ENCODE measurements around the gene MT1B.

MT1B gene

GRCh38 chr16:56625943-56626654, 25.6 kb upstream of the MT1B start:
- Mint-ChIP-seq H3K27ac (peak overlapping the region; percentile 65), H3K4me3 (peak overlapping the region; percentile 84), H3K4me1 (ENCODE audit: low read depth) (peaks cover 20% of the 10 kb centered on the region), H3K9me3 (no peaks in the 10 kb centered on the region), H3K27me3 (peaks cover 81% of the 10 kb centered on the region), H3K36me3 (ENCODE audit: low read depth) (no peaks in the 10 kb centered on the region)
- intact Hi-C loops (cut with micrococcal nuclease): no loop called here

GRCh38 chr16:56626685-56627084, 25.0 kb upstream of the MT1B start:
- Mint-ChIP-seq H3K4me1 (ENCODE audit: low read depth) (peaks cover 22% of the 10 kb centered on the region), H3K36me3 (ENCODE audit: low read depth) (no peaks in the 10 kb centered on the region), H3K9me3 (no peaks in the 10 kb centered on the region), H3K4me3 (no peak overlapping the region), H3K27ac (no peak overlapping the region), H3K27me3 (peaks cover 82% of the 10 kb centered on the region)
- intact Hi-C loops (cut with micrococcal nuclease): no loop called here

GRCh38 chr16:56628486-56629350, 23.0 kb upstream of the MT1B start:
- Mint-ChIP-seq H3K9me3 (no peaks in the 10 kb centered on the region), H3K27me3 (peaks cover 89% of the 10 kb centered on the region), H3K4me3 (no peak overlapping the region), H3K36me3 (ENCODE audit: low read depth) (no peaks in the 10 kb centered on the region), H3K4me1 (ENCODE audit: low read depth) (peaks cover 35% of the 10 kb centered on the region), H3K27ac (no peak overlapping the region)
- intact Hi-C loops (cut with micrococcal nuclease): no loop called here

- H3K27me3 Mint-ChIP-seq: peaks cover 92% of the 10 kb centered on the region
- intact Hi-C loops (cut with micrococcal nuclease): no loop called here
- H3K4me1 Mint-ChIP-seq (ENCODE audit: low read depth): peaks cover 34% of the 10 kb centered on the region
- H3K4me3 Mint-ChIP-seq: no peak overlapping the region
- H3K9me3 Mint-ChIP-seq: no peaks in the 10 kb centered on the region
- H3K36me3 Mint-ChIP-seq (ENCODE audit: low read depth): no peaks in the 10 kb centered on the region
- no peak overlapping the region for H3K27ac Mint-ChIP-seq
Observed at GRCh38 chr16:56629531-56629930, 22.2 kb upstream of the MT1B start.

GRCh38 chr16:56630134-56630533, 21.6 kb upstream of the MT1B start:
- Mint-ChIP-seq H3K9me3 (no peaks in the 10 kb centered on the region), H3K36me3 (ENCODE audit: low read depth) (no peaks in the 10 kb centered on the region), H3K4me3 (no peak overlapping the region), H3K4me1 (ENCODE audit: low read depth) (peaks cover 34% of the 10 kb centered on the region), H3K27me3 (peaks cover 92% of the 10 kb centered on the region), H3K27ac (no peak overlapping the region)
- intact Hi-C loops (cut with micrococcal nuclease): no loop called here

- intact Hi-C loops (cut with micrococcal nuclease): no loop called here
- Mint-ChIP-seq H3K9me3 (no peaks in the 10 kb centered on the region), H3K27ac (no peak overlapping the region), H3K4me1 (ENCODE audit: low read depth) (peaks cover 25% of the 10 kb centered on the region), H3K27me3 (peaks cover 91% of the 10 kb centered on the region), H3K4me3 (no peak overlapping the region), H3K36me3 (ENCODE audit: low read depth) (no peaks in the 10 kb centered on the region)
Observed at GRCh38 chr16:56631197-56631596, 20.5 kb upstream of the MT1B start.

- H3K9me3 Mint-ChIP-seq: no peaks in the 10 kb centered on the region
- no peak overlapping the region for H3K27ac Mint-ChIP-seq
- peaks cover 22% of the 10 kb centered on the region for H3K4me1 Mint-ChIP-seq (ENCODE audit: low read depth)
Observed at GRCh38 chr16:56631832-56632155, 19.9 kb upstream of the MT1B start.

GRCh38 chr16:56632156-56632847, 19.4 kb upstream of the MT1B start, which contains the start of gene MT1M:
TSS of gene MT1M (plus strand) at chr16:56632659. CDS start at chr16:56632732, 73 bp downstream.
- intact Hi-C loops (cut with micrococcal nuclease): no loop called here
- Mint-ChIP-seq H3K4me1 (ENCODE audit: low read depth) (peaks cover 22% of the 10 kb centered on the region), H3K9me3 (no peaks in the 10 kb centered on the region), H3K27ac (no peak within 1 kb of the TSS), H3K4me3 (peak within 1 kb of the TSS; percentile 69), H3K36me3 (ENCODE audit: low read depth) (no peaks in the 10 kb centered on the region), H3K27me3 (peaks cover 91% of the 10 kb centered on the region)

More at GRCh38 chr16:56631832-56632155, 19.9 kb upstream of the MT1B start:
- H3K4me3 Mint-ChIP-seq: peak overlapping the region; percentile 69
- peaks cover 91% of the 10 kb centered on the region for H3K27me3 Mint-ChIP-seq
- no peaks in the 10 kb centered on the region for H3K36me3 Mint-ChIP-seq (ENCODE audit: low read depth)
- intact Hi-C loops (cut with micrococcal nuclease): no loop called here

GRCh38 chr16:56632848-56633365, 18.8 kb upstream of the MT1B start:
- no peak overlapping the region for H3K27ac Mint-ChIP-seq
- H3K36me3 Mint-ChIP-seq (ENCODE audit: low read depth): no peaks in the 10 kb centered on the region
- H3K4me3 Mint-ChIP-seq: peak overlapping the region; percentile 69
- intact Hi-C loops (cut with micrococcal nuclease): no loop called here
- H3K27me3 Mint-ChIP-seq: peaks cover 94% of the 10 kb centered on the region
- H3K9me3 Mint-ChIP-seq: no peaks in the 10 kb centered on the region
- peaks cover 26% of the 10 kb centered on the region for H3K4me1 Mint-ChIP-seq (ENCODE audit: low read depth)

- no peak overlapping the region for H3K4me3 Mint-ChIP-seq
- peaks cover 96% of the 10 kb centered on the region for H3K27me3 Mint-ChIP-seq
- H3K9me3 Mint-ChIP-seq: no peaks in the 10 kb centered on the region
- no peaks in the 10 kb centered on the region for H3K36me3 Mint-ChIP-seq (ENCODE audit: low read depth)
- intact Hi-C loops (cut with micrococcal nuclease): no loop called here
- H3K4me1 Mint-ChIP-seq (ENCODE audit: low read depth): peaks cover 33% of the 10 kb centered on the region
- H3K27ac Mint-ChIP-seq: no peak overlapping the region
Observed at GRCh38 chr16:56633535-56633934, 18.2 kb upstream of the MT1B start.

GRCh38 chr16:56634715-56635440, 16.8 kb upstream of the MT1B start:
- no peaks in the 10 kb centered on the region for H3K36me3 Mint-ChIP-seq (ENCODE audit: low read depth)
- H3K27ac Mint-ChIP-seq: no peak overlapping the region
- peaks cover 97% of the 10 kb centered on the region for H3K27me3 Mint-ChIP-seq
- no peaks in the 10 kb centered on the region for H3K9me3 Mint-ChIP-seq
- H3K4me3 Mint-ChIP-seq: no peak overlapping the region
- H3K4me1 Mint-ChIP-seq (ENCODE audit: low read depth): peaks cover 36% of the 10 kb centered on the region
- intact Hi-C loops (cut with micrococcal nuclease): no loop called here

- no peaks in the 10 kb centered on the region for H3K9me3 Mint-ChIP-seq
- intact Hi-C loops (cut with micrococcal nuclease): no loop called here
Observed at GRCh38 chr16:56635441-56635967, 16.2 kb upstream of the MT1B start.

More at GRCh38 chr16:56635441-56635967, 16.2 kb upstream of the MT1B start:
- H3K27ac Mint-ChIP-seq: no peak overlapping the region
- H3K27me3 Mint-ChIP-seq: peaks cover 98% of the 10 kb centered on the region
- H3K36me3 Mint-ChIP-seq (ENCODE audit: low read depth): no peaks in the 10 kb centered on the region
- H3K4me3 Mint-ChIP-seq: no peak overlapping the region
- peaks cover 36% of the 10 kb centered on the region for H3K4me1 Mint-ChIP-seq (ENCODE audit: low read depth)

Data from dendritic cell treated with granulocyte-macrophage colony-stimulating factor and Interleukin-4, amounts not matched to agents 40 ng/mL and 50 ng/mL, for 4 days (primary cell).